ENCODE results near the gene SLIT3.
"Not testable (repeated sequence)": the region's sequence is repeated elsewhere in the genome, so short reads cannot be mapped to it uniquely, and the experiment has no call there.

SLIT3 gene

GRCh38 chr5:168750926-168751325, 550.0 kb downstream of the SLIT3 start:
- H3K4me3 ChIP-seq (ENCODE audit: low read depth, low read length): no peak overlapping the region
- TF ChIP-seq MAX (IDR thresholded peaks at IDR 0.05; ENCODE audit: low read depth, low read length): no peak
- no peak for TF ChIP-seq MYC (IDR thresholded peaks at IDR 0.05; ENCODE audit: low read depth, low read length)
- TF ChIP-seq CTCF (IDR thresholded peaks at IDR 0.05; ENCODE audit: low read depth, low read length): no peak
- TF ChIP-seq POLR2A (IDR thresholded peaks at IDR 0.05; ENCODE audit: extremely low read depth, insufficient read length): no peak
- no peak for DNase-seq (ENCODE audit: low read depth)

GRCh38 chr5:168749391-168750100, 551.4 kb downstream of the SLIT3 start:
- DNase-seq (ENCODE audit: low read depth): no peak
- no peak overlapping the region for H3K4me3 ChIP-seq (ENCODE audit: low read depth, low read length)
- TF ChIP-seq CTCF (IDR thresholded peaks at IDR 0.05; ENCODE audit: low read depth, low read length) (no peak), POLR2A (IDR thresholded peaks at IDR 0.05; ENCODE audit: extremely low read depth, insufficient read length) (no peak), MYC (IDR thresholded peaks at IDR 0.05; ENCODE audit: low read depth, low read length) (no peak), MAX (IDR thresholded peaks at IDR 0.05; ENCODE audit: low read depth, low read length) (no peak)

GRCh38 chr5:168747987-168748777, 552.8 kb downstream of the SLIT3 start:
- DNase-seq (ENCODE audit: low read depth): peak; percentile 70
- TF ChIP-seq POLR2A (IDR thresholded peaks at IDR 0.05; ENCODE audit: extremely low read depth, insufficient read length) (no peak), MYC (IDR thresholded peaks at IDR 0.05; ENCODE audit: low read depth, low read length) (no peak), CTCF (IDR thresholded peaks at IDR 0.05; ENCODE audit: low read depth, low read length) (peak; percentile 81), MAX (IDR thresholded peaks at IDR 0.05; ENCODE audit: low read depth, low read length) (no peak)
- no peak overlapping the region for H3K4me3 ChIP-seq (ENCODE audit: low read depth, low read length)

- TF ChIP-seq CTCF (IDR thresholded peaks at IDR 0.05; ENCODE audit: low read depth, low read length) (no peak), MYC (IDR thresholded peaks at IDR 0.05; ENCODE audit: low read depth, low read length) (no peak), POLR2A (IDR thresholded peaks at IDR 0.05; ENCODE audit: extremely low read depth, insufficient read length) (no peak), MAX (IDR thresholded peaks at IDR 0.05; ENCODE audit: low read depth, low read length) (no peak)
- no peak overlapping the region for H3K4me3 ChIP-seq (ENCODE audit: low read depth, low read length)
- peak; percentile 5 for DNase-seq (ENCODE audit: low read depth)
These were observed 553.9 kb downstream of the SLIT3 start for GRCh38 chr5:168746893-168747640.

- H3K4me3 ChIP-seq (ENCODE audit: low read depth, low read length); DNase-seq (ENCODE audit: low read depth): not testable (repeated sequence)
These were observed 554.6 kb downstream of the SLIT3 start for GRCh38 chr5:168746126-168746892.

Measured in NB4 (cell line).